Retinal pigment epithelial cell (primary cell): ENCODE data around the gene TSPEAR.
"Not testable (repeated sequence)": the region's sequence is repeated elsewhere in the genome, so short reads cannot be mapped to it uniquely, and the experiment has no call there.

ENCODE experiments used
- DNase-seq: peaks from one replicate; pipeline ENCODE4 v3.0.0-alpha.2; 2010; ENCODE audit warnings: low read depth
- H3K4me3 ChIP-seq: 2 replicates; pipeline ENCODE4 v1.5.1; 2011; ENCODE audit warnings: mild to moderate bottlenecking, low read length, control low read depth, moderate library complexity
- CTCF ChIP-seq: conservative IDR thresholded peaks from 2 replicates; pipeline ENCODE4 v1.5.1; 2011; ENCODE audit warnings: low read depth, low read length, control low read depth, inconsistent platforms

The TSPEAR gene

GRCh38 chr21:44574457-44575306 lies 136.7 kb downstream of the TSPEAR start:
- TF ChIP-seq CTCF: no peak
- no peak overlapping the region for H3K4me3 ChIP-seq
- no peak for DNase-seq

- not testable (repeated sequence) for DNase-seq, H3K4me3 ChIP-seq
Measured at GRCh38 chr21:44573630-44574456, 137.5 kb downstream of the TSPEAR start, which contains the start of gene KRTAP10-4. KRTAP10-4 (plus strand) TSS chr21:44573729; CDS start chr21:44573759, 30 bp downstream.

GRCh38 chr21:44572959-44573583 lies 138.3 kb downstream of the TSPEAR start:
- DNase-seq: no peak
- H3K4me3 ChIP-seq: no peak overlapping the region
- no peak for TF ChIP-seq CTCF

GRCh38 chr21:44571844-44572782 lies 139.3 kb downstream of the TSPEAR start:
- DNase-seq: no peak
- no peak for TF ChIP-seq CTCF
- H3K4me3 ChIP-seq: no peak overlapping the region

- no peak for DNase-seq
- no peak overlapping the region for H3K4me3 ChIP-seq
- TF ChIP-seq CTCF: no peak
Measured at GRCh38 chr21:44571296-44571695, 140.1 kb downstream of the TSPEAR start.

GRCh38 chr21:44569861-44570517 lies 141.4 kb downstream of the TSPEAR start:
- TF ChIP-seq CTCF: no peak
- no peak for DNase-seq
- H3K4me3 ChIP-seq: no peak overlapping the region
